ENCODE measurements around the gene SMCO2.
"Not testable (repeated sequence)": the region's sequence is repeated elsewhere in the genome, so short reads cannot be mapped to it uniquely, and the experiment has no call there.

SMCO2 gene

DNA sequence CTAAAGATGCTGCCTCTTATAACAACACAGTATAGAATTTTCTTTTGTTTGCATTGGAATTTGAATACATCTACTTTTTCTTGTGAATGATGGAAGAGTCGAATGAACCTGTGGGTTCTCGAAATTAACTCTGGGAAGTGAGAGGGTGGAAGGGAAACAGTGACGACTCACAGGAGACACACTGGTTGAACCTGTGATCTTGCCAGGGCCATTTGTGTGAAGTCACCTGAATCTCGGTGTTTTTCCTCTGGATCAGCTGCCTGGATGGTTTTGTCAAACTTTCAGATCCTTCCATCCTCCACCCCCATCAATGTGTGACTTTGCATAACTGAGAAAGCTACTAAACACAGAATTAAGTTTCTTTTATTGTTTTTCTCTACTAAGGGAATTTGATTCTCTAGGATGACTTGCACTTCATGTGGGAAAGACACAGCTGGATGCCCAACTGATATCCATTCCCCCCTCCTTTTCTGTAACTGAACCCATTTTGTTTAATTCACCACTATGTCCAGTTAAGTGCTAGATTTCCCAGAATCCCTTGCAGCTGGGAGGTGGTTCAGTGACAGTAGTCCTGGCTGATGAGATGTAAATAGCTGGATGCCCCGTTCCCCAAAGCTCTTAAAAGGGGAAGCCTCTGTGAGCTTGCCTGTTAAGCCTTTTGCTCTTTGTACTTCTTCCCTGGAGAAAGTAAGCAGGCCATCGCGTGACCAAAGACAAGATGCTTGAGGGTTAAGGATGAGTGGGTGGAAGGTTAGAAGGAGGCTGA lies 83.8 kb downstream of the SMCO2 start:
- FAIRE-seq, result no peak

DNA sequence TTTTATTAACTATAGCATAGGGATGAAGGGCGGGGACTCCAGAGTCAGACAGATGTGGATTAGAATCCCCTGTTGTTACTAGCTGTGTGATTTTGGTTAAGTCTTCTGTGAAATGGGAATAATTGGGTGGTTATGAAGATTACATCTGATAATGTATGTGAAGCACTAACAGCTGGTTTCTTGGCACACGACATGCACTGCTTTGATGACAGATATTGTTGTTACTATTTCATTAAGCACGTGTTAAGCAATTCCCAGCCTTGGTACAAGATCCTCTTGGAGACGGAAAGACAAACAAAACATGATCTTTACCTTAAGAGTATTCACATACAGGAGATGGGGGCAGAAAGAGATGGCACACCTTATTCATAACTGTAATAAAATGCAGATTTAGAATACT lies 85.4 kb downstream of the SMCO2 start:
- no peak for FAIRE-seq

DNA sequence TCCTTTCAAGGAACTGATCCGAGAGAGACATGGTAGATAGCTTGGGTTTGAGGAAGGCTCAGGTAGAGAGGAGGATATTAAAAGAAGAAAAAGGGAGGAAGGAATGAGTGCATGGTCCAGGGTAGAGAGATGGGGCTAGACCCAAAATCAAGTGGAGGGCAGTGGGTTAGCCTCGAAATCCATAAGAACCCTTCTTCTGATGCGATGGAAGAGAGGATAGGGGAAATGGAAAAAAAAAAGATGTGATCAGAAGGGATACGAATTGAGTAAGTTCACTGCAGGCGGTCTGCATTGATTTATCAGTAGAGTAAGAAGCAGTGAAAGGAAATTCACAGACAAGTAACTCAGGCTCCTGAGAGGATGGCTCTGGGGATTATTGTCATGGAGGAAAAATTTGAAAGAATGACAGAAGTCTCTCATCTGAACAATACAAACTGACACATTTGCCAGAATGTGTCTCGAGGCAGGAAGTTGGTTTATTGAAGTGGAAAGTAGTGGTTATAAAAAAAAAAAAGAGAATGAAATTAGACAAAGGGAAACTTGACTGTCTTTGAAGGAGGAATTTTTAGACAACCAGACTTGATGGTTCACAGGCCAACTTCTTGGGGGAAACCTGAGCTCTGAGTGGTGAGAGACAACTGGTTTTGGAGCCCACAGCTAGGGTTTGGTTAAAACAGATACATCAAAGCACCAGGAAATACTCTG lies 87.7 kb downstream of the SMCO2 start:
- no peak for FAIRE-seq

DNA sequence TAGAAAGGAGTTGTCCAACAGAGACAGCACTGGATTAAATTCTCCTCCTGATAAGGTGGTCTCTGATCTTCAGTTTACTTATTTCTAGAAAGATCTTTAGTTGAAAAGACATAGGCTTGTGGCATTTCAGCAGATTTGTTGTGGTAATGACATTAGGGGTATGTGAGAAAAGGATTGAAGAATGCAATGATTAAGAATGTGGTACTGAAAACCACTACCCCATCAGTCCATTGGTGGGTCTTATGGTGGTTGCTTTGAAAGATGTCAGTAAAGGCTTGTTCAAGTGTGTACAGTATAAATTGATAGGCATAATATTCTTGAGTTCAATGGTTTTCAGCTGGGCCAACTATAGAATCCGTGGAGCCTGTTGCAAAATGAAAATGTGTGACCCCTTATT lies 88.2 kb downstream of the SMCO2 start:
- no peak for FAIRE-seq

DNA sequence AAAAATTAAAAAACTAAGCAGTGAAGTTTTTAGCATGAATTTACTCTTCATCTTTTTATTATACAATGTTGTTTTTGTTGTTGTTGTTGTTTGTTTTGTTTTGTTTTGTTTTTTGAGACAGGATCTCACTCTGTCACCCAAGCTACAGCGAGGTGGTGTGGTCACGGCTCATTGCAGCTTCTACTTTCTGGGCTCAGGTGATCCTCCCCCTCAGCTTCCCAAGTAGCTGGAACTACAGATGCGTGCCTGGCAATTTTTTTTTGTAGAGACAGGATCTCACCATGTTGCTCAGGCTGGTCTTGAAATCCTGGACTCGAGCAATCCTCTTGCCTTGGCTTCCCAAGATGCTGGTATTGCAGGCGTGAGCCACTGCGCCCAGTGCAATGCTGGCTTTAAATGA lies 88.8 kb downstream of the SMCO2 start:
- FAIRE-seq, result no peak

DNA sequence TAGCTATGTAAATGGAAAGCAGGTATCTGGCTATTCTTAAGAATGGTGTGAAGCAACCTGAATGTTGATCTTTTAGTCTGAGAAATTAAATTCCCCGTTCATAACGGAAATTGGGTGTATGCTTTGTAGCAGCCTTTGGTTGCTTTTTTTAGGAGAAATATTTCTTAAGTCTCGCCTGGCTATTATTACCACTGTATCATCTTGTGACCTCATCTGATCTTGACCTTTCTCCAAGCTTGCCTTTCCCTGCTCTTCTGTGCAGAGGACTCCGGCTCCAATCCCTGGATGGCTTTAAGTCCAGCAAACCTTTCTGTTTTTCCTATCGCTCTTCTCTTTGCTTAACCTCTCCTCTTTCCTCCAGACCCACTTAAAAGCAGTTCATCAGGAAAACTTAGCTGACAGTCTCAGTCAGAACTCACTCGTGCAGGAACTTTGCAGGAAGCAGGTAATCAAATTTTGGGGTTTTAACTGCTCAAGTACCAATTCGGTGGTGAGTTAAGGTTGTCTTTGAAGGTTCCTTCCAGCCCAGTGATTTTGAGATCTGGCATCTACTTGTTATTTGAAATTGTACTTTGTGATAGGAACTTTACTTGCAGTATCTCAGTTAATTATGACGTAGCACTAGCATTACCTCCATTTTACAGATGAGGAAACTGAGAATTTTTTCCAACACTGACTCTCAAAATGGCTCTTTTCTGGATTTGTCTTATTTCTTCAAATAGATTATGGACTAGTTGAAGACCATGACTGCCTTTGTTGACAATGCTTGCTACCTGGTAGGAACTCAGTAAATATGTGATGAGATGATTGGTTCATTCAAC lies 91.5 kb downstream of the SMCO2 start:
- no peak for FAIRE-seq

DNA sequence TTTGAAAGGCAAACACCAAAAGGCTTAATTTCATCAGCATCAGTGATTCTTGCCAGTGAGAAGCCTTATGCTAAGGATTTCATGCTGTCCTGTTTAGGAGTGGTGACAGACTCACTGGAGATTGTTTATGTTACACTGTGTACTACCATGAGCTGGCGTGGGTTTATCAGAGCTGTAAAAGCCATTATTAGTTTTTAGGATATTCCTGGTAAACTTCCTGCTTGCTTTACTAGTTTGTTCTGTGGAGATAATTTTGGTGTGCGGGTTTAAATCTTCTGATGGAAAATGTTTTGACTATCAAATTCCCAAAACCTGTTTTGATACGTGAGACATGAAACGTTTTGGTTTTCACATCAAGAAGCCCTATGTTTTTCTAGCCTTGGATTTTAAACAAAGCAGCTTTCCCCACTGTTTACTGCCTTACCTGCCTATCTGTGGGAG lies 92.7 kb downstream of the SMCO2 start:
- FAIRE-seq, result no peak

DNA sequence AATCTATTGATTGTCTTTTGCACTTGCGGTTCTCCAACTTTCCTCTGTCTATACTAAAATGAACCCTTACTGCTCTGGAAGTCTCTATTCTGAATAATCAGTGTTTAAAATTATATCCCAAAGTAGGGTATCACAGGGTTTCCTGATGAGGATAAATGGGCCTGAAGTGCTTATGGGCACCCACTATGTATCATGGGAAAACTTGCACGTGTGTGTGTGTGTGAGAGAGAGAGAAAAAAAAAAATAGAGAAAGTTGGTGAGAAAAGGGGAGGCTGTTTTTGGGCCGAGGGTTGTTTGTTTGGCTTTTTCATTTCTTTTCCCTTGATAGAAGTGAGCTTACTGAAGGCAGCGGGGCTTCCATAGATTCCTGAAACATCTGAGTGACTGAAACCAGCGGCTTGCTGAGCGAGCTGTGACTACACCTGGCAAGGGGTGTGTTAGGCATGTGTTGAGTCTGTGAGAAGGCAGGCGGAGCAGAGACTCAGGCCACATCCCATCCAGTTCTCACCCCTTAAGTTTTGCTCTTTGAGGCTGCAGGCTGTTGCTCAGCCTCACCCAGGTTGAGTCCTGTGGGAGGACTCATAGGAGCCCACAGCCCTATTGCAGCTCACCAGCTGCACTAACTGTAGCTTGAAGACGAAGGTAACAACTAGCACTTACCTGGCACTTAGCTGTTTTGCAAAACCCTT lies 94.6 kb downstream of the SMCO2 start:
- no peak for FAIRE-seq

DNA sequence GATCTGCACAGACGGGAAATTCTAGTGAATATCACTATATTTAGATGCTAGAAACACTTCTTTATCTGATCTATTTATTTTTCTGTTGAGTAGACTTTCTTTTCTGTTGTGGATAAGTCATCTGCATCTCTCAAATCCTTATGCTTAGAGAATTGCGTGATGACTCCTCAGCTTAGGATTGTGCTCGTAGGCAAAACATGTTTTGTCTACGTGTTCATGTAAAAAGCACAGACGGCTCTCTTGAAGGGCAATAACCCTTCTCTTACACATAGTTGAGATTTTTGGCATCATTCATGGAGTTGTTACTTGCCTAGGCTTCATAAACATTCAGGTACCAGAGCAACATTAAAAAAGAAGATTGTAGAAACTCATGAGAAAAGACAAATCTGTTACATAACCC lies 96.1 kb downstream of the SMCO2 start:
- no peak for FAIRE-seq

DNA sequence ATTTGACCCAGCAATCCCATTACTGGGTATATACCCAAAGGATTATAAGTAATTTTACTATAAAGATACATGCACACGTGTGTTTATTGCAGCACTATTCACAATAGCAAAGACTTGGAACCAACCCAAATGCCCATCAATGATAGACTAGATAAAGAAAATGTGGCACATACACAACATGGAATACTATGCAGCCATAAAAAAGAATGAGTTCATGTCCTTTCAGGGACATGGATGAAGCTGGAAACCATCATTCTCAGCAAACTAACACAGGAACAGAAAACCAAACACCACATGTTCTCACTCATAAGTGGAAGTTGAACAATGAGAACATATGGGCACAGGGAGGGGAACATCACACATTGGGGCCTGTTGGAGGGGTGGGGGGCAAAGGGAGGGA lies 98.3 kb downstream of the SMCO2 start:
- FAIRE-seq, result not testable (repeated sequence)

DNA sequence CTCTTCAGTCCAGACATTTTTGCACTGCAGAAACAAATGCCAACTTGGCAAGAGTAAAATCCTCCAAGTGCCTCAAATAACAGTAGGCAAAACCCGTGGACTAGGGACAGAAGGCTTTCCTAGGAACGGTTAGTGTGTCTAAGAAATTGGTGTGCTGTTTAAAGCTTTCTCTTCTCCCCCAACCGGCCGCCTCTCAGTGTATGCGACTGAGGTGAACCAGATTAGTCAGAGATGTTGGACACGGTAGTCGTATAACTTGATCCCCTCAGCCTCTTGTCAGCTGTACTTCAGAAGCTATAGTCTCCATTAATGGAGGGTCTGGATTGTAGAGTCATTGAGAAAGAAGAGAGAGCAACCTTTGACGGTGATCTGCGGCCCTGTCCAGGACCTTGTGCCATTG lies 99.1 kb downstream of the SMCO2 start:
- no peak for FAIRE-seq

DNA sequence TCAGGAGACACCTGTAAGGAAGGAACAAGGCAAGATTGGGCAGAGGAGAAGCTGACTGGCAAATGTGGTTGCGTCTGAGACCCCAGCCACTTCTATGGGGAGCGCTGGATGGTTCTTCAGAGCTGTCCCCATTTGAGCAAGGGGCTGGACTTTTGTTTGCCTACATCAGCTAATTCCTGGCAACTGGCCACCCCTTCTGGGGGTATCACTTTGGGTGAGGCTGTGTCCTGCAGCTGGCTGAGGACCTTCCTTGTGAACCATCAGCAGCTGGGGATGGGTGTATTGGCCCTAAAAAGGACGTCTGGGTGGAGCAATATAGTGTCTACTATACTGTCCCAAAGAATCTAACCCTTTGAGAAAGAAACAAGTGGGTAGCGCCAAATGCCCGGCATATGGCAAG lies 101.1 kb downstream of the SMCO2 start:
- FAIRE-seq, result no peak

DNA sequence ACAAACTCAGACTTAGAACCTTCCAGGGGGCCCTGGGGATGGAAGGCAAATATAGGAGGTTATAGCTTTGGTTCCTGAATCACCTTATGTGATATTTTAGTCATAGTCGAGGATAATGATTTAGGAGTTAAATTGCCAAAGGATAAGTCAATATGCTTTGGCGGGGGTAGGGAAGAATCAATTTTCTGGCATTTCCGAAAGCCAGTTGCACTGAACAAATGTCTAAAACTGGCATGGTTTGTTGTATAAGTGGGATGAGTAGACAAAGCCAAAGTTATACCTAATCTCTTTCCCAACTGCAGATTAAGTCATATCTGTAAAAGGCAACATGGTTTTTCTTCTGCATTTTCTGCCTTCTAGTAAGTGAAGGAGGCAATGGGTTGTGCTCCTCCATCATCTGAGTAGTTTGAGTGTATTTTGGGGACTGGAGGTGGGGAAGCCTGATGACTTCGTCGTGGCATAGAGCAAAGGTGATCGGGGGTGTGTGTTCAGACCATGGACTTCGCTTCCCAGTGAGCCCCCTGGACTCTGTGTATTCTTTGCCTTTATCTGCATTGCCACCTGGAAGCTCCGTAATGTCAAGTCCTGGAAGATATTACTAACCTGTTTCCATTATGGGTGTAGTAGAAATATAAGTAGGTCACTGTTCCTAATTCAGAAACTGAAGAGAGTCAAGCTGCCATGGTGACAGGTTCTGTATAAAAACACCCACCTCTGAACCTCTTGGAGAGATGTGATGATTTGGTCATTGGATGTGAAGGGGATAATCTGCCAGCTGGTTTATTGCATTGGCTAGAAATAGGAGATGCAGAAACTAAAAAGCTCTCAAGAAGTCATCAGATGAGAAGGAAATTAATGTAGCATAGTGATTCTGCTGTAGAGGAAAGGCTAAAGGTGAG lies 102.0 kb downstream of the SMCO2 start:
- FAIRE-seq, result no peak

DNA sequence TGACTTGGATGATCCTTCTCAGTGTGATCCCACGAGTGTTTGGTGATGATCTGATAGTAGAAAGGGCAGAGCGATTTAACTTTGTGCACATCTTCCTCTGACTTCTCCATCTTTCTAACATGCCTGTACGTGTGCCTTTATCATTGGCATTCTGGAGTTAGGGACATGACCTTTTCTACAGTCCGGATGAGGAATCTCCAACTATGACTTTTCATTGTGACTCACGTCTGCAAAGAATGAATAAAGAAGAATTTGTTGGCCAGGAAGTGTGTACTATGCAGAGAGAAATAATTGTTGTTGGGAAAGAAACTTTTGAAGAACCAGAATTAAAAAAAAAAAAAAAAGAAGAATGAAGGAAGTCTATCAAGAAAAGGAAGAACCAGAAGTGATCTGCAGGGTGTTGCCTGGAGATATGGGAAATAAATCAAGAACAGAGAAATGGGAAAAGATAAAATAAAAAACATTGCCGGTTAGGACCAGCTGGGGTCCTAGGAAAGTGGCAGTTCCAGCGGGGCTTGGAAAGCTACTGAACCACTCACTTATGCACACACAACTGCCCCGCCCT lies 102.8 kb downstream of the SMCO2 start:
- FAIRE-seq, result no peak

DNA sequence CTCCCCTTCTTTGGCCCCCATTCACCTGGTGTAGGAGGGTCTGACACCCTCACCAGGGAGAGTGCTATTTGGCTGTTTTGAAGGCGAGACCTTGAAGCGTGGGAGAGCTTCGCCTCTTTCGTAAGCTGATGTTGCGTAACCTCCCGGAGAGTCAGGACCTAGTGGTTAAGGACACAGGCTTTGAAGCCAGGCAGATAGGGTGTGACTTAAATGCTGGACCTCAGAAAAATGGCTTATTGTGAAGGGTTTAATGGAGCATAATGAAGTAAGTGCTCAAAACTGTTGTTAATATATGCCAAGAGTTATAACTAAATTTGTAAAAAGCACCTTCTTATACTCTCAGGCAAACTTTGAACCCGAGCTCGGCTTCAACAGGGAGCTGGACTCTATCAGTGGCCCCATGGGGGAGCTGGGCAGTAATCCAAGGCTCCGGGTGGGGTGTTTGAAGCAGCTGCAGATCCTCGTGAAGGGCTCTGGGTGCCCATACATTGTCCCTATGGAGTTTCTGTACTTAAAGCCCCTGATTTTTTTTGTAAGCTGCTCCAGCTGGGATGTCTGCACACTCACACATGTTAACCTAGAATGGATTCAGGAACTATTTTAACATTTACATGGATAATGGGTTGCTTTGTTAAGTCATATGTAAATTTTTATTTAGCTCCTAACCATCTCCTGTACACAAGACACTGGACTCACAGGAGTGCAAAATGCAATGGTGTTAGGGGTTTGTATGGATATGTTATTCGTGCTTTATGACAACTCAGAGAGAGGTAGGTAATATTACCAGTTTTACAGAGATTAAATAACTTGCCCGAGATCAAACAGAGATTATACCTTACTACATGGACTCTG lies 103.5 kb downstream of the SMCO2 start:
- no peak for FAIRE-seq

DNA sequence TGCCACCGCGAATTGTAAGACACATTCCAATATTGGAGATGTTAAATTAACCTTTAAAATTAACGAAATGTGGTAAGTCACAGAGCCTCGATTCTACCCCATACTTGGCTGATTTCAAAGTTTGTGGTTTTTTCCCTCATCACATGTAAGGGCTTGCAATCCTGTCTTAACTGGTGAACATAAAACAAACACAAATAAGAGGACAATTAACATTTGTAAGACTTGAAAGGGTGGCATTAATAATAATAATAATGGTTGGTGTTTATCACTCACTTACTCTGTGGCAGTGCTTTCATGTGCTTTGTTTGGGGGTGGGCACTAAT lies 104.1 kb downstream of the SMCO2 start:
- FAIRE-seq, result no peak

DNA sequence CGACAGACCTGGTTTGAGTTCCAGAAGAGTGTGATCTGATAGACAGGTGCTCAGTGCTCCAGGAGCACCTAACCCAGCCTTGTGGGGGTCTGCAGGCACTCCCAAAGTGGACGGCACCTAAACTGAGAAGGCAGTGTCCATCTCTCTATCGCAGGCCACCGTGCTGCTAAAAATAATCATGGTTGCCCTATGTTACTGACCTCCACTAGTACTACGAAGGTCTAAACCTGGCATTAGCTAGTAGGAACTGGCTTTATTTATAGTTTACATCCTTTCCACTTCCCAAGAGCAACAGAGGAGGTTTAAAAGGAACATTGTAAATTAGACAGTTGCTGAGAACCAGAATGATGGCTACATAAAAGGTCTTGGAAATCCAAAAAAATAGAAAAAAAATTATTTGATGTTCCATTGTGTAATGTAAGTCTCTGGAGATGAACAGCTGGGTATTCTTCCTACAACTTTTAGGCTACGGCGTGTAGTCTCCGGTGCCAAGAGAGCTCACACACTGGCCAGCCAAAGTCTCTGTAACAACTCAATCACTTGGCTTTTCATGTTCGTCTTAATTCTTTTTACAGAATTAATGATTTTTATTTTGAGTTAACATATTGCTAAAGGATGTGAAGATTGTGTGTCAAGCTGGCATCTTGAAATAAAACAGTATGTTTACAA lies 104.8 kb downstream of the SMCO2 start:
- no peak for FAIRE-seq
